ENCODE results near the gene GEMIN2.
"Not testable (repeated sequence)": the region's sequence is repeated elsewhere in the genome, so short reads cannot be mapped to it uniquely, and the experiment has no call there.

GEMIN2 gene, protein sequence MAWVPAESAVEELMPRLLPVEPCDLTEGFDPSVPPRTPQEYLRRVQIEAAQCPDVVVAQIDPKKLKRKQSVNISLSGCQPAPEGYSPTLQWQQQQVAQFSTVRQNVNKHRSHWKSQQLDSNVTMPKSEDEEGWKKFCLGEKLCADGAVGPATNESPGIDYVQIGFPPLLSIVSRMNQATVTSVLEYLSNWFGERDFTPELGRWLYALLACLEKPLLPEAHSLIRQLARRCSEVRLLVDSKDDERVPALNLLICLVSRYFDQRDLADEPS

DNA sequence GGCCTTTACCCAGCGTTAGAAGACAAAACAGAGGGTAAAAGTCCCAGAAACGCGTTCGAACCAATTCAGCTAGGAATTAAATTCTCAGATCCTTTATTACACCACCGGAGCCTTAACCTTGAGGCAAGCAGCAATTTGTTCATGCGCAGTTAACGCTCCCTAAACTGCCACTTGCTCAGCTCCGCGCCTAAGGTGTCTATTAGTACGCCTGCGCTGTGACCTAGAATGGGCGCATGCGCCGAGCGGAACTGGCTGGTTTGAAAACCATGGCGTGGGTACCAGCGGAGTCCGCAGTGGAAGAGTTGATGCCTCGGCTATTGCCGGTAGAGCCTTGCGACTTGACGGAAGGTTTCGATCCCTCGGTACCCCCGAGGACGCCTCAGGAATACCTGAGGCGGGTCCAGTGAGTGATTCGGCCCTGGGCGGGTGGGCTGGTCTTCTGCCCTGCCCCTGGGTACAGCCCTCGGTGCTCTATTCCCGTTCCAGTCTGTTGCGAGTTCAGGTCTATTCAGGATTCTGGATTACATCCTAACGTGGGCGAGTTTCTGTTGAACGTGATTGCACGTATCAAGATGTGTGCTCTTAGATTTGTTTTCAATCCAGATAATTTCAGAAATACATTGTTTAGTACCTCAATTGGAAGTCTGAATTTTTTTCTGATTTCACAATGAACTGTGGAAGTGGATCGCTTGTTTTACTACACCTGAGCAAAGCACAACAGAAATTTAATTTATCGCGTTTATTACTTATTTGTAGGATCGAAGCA lies at the start of gene GEMIN2:
GEMIN2 (plus strand) TSS at position 251 of the 766 bp plus-strand sequence; CDS start at position 267, 16 bp downstream.
- no peaks in the 10 kb centered on the region for H3K36me3 Mint-ChIP-seq

DNA sequence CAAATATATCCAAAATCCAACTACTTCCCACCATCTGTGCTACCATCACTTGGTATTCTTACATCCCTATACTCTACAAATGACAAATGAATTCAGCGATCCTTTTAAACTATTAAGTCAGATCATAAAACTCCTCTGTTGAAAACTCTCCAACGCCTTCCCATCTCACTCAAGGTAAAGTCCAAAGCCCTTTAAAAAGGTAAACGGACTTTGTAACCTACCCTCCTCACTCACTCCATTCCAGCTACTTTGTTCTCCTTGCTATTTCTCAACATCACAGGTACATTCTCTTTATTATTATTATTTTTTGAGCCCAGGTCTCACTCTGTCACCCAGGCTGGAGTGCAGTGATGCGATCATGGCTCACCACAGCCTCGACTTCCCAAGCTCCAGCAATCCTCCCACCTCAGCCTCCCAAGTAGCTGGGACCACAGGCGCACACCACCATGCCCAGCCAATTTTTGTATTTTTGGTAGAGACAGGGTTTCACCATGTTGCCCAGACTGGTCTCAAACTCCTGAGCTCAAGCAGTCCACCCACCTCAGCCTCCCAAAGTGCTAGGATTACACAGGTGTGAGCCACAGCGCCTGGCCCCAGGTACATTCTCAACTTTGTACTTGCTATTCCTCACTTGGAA lies 44.8 kb upstream of the GEMIN2 start:
- H3K27ac Mint-ChIP-seq, H3K9me3 Mint-ChIP-seq, H3K27me3 Mint-ChIP-seq, H3K4me3 Mint-ChIP-seq: not testable (repeated sequence)
- Mint-ChIP-seq H3K4me1 (peaks cover 12% of the 10 kb centered on the region), H3K36me3 (peaks cover 28% of the 10 kb centered on the region)

More for the DNA sequence above, at the start of gene GEMIN2:
- peaks cover 20% of the 10 kb centered on the region for H3K4me1 Mint-ChIP-seq
- peak within 1 kb of the TSS; percentile 93 for H3K27ac Mint-ChIP-seq
- no peaks in the 10 kb centered on the region for H3K9me3 Mint-ChIP-seq
- no peaks in the 10 kb centered on the region for H3K27me3 Mint-ChIP-seq
- peak within 1 kb of the TSS; percentile 94 for H3K4me3 Mint-ChIP-seq

DNA sequence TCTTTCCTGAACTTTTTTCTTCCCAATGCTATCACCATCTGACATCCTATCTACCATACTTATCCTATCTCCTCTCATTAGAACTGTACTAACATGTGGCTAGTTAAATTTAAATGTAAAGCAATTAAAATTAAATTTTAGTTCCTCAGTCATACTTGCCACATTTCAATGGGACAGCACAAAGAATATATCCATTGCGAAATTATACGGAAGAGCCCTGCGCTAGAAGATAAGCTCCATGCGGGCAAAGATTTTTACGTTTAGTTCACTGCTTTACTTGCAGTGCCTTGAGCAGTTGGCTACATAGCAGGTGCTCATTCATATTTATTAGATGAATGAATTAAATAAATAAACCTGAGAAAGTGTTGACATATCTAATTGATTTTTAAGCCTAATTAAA lies 44.2 kb upstream of the GEMIN2 start:
- Mint-ChIP-seq H3K4me3 (no peak overlapping the region), H3K27ac (no peak overlapping the region)

DNA sequence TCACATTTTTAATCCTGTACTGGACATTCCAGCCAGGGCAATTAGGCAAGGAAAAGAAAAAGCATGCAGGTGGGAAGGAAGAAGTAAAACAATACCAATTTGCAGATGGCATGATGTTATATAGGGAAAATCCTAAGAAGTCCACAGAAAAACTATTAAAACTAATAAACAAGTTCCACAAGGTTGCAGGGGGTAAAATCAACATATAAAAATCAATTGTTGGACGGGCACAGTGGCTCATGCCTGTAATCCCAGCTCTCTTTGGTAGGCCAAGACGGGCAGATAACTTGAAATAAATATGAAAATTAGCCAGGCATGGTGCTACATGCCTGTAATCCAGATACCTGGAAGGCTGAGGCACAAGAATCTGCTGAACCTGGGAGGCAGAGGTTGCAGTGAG lies 43.0 kb upstream of the GEMIN2 start:
- Mint-ChIP-seq H3K27me3 (no peaks in the 10 kb centered on the region), H3K9me3 (no peaks in the 10 kb centered on the region), H3K4me3 (no peak overlapping the region), H3K36me3 (peaks cover 21% of the 10 kb centered on the region), H3K4me1 (peaks cover 16% of the 10 kb centered on the region), H3K27ac (no peak overlapping the region)

More for the DNA sequence above, 44.2 kb upstream of the GEMIN2 start:
- Mint-ChIP-seq H3K36me3 (peaks cover 26% of the 10 kb centered on the region), H3K4me1 (peaks cover 12% of the 10 kb centered on the region), H3K9me3 (no peaks in the 10 kb centered on the region), H3K27me3 (no peaks in the 10 kb centered on the region)

DNA sequence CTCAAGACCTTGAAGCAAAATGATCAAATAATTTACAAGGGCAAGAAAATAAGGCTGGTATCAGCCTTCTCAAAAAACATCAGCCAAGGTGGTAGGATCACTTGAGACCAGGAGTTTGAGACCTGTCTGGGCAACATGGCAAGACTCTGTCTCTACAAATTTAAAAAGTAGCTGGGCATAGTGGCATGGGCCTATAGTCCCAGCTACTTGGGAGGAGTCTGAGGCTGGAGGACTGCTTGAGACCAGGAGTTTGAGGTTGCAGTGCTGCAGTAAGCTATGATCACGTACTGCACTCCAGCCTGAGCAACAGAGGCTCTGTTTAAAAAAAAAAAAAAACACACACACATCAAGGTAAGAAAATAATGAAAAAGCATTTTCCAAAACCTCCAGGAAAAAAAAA lies 33.2 kb upstream of the GEMIN2 start:
- Mint-ChIP-seq H3K36me3 (peaks cover 27% of the 10 kb centered on the region), H3K4me1 (peaks cover 3% of the 10 kb centered on the region), H3K27me3 (no peaks in the 10 kb centered on the region), H3K9me3 (no peaks in the 10 kb centered on the region), H3K4me3 (no peak overlapping the region), H3K27ac (no peak overlapping the region)

DNA sequence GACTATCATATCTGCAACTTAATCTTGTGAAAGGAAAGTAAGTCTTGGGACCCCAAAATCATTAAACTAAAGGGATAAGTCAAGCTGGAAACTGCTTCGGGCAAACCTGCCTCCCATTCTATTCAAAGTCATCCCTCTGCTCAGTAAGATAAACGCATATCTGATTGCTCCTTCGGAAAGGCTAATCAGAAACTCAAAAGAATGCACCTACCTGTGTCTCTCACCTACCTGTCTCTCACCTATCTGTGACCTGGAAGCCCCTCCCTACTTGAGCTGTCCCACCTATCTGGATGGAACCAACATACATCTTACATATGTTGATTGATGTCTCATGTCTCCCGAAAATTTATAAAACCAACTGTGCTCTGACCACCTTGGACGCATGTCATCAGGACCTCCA lies 31.0 kb upstream of the GEMIN2 start:
- no peak overlapping the region for H3K27ac Mint-ChIP-seq
- peaks cover 24% of the 10 kb centered on the region for H3K36me3 Mint-ChIP-seq
- peaks cover 6% of the 10 kb centered on the region for H3K4me1 Mint-ChIP-seq
- H3K4me3 Mint-ChIP-seq: no peak overlapping the region
- H3K27me3 Mint-ChIP-seq: no peaks in the 10 kb centered on the region
- no peaks in the 10 kb centered on the region for H3K9me3 Mint-ChIP-seq

DNA sequence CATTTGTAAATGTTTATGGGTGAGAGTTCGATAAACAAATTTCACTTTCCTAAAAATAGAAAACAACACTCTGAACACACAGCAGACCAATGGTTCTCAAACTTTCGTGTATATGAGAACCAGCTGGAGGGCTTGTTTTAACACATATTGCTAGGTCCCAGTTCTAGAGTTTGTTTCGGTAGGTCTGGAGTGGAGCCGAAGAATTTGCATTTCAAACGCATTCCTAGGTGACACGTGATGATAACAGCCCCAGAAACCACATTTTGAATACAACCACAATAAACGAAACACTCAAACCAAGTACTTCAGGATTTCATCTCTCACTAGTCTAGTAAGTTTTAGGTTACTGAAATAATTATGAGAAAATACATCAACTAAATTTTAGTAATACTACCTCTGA lies 28.2 kb upstream of the GEMIN2 start:
- no peak overlapping the region for H3K4me3 Mint-ChIP-seq
- no peaks in the 10 kb centered on the region for H3K9me3 Mint-ChIP-seq
- H3K27me3 Mint-ChIP-seq: no peaks in the 10 kb centered on the region
- no peak overlapping the region for H3K27ac Mint-ChIP-seq
- peaks cover 13% of the 10 kb centered on the region for H3K4me1 Mint-ChIP-seq
- peaks cover 20% of the 10 kb centered on the region for H3K36me3 Mint-ChIP-seq

DNA sequence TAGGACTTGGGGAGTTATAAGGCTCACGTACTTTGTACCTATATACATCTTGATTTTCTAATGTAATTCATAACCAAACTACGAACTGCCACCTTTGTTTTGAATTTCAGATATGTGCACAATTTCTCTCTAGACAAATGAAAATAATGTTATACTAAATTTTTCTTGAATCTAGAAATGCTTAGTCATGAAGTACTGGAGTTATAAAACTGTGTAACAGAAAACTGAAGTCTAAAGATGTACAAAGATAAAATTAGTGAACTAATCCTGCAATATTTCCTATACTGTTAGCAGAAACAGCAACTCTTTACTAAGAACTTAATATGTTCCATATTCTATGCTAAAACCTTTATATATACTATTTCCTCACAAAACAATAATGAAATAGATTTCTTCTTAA lies 26.6 kb upstream of the GEMIN2 start:
- H3K4me1 Mint-ChIP-seq: peaks cover 23% of the 10 kb centered on the region
- H3K9me3 Mint-ChIP-seq: no peaks in the 10 kb centered on the region
- peaks cover 24% of the 10 kb centered on the region for H3K36me3 Mint-ChIP-seq
- no peak overlapping the region for H3K4me3 Mint-ChIP-seq
- no peak overlapping the region for H3K27ac Mint-ChIP-seq
- no peaks in the 10 kb centered on the region for H3K27me3 Mint-ChIP-seq

DNA sequence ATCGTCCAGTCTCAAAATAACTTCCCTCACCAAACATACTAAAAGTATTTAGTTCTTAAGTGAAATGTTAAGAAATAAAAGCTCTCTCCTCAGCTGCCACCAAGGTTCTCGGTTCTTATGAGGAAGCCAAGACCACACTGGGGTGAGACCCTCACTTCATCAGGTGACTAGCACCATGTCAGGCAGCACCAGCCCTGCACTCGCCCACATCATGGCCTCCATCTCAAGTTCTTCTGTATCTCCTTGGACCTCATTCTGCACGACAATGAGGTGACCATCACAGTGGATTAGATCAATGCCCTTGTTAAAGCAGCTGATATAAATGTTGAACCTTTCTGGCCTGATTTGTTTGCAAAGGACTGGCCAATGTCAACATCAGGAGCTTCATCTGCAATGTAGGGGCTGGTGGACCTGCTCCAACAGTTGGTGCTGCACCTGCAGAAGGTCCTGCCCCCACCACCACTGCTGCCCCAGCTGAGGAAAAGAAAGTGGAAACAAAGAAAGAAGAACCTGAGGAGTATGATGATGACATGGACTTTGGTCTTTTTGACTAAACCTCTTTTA lies 23.5 kb upstream of the GEMIN2 start:
- no peak overlapping the region for H3K27ac Mint-ChIP-seq
- no peaks in the 10 kb centered on the region for H3K9me3 Mint-ChIP-seq
- peaks cover 20% of the 10 kb centered on the region for H3K36me3 Mint-ChIP-seq
- H3K4me1 Mint-ChIP-seq: peaks cover 33% of the 10 kb centered on the region
- no peaks in the 10 kb centered on the region for H3K27me3 Mint-ChIP-seq
- H3K4me3 Mint-ChIP-seq: no peak overlapping the region

DNA sequence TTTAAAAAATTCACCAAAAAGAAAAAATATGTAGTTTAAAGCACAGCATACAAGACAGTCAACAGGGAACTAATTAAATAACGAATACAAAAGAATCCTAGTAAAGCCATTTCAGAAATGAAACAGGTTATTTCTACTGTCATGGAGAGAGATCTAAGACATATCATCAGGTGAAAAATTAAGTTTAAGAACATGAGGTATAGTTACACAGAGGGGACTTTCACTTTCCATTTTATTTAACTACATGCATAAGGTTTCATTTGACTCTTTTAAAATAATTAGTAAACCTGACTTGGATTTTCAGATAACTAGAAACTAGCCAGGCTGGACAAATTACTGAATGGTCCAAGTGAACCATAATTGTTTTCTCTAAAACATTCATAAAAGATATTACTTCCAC lies 22.4 kb upstream of the GEMIN2 start:
- peak overlapping the region; percentile 91 for H3K27ac Mint-ChIP-seq
- no peaks in the 10 kb centered on the region for H3K27me3 Mint-ChIP-seq
- H3K4me1 Mint-ChIP-seq: peaks cover 33% of the 10 kb centered on the region
- H3K9me3 Mint-ChIP-seq: no peaks in the 10 kb centered on the region
- H3K4me3 Mint-ChIP-seq: no peak overlapping the region
- H3K36me3 Mint-ChIP-seq: peaks cover 17% of the 10 kb centered on the region

DNA sequence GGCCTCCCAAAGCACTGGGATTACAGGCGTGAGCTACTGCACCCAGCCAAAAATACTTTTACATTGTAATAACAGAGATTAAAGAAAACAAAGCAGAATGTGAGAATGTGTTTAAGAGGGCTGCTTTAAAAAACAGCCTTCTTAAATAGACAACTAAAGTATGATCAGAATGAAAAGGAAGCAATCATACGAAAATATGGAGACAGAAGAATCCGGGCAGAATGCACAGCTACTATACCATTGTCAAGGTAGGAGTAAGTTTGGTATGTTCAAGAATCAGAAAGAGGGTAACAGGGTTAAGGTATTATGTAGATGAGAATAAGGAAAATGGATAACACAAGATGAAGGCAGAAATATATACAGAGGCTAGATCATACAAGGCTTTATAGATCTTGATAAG lies 19.6 kb upstream of the GEMIN2 start:
- Mint-ChIP-seq H3K27me3 (no peaks in the 10 kb centered on the region), H3K4me3 (no peak overlapping the region), H3K27ac (peak overlapping the region; percentile 71), H3K9me3 (no peaks in the 10 kb centered on the region), H3K4me1 (peaks cover 42% of the 10 kb centered on the region), H3K36me3 (peaks cover 14% of the 10 kb centered on the region)

DNA sequence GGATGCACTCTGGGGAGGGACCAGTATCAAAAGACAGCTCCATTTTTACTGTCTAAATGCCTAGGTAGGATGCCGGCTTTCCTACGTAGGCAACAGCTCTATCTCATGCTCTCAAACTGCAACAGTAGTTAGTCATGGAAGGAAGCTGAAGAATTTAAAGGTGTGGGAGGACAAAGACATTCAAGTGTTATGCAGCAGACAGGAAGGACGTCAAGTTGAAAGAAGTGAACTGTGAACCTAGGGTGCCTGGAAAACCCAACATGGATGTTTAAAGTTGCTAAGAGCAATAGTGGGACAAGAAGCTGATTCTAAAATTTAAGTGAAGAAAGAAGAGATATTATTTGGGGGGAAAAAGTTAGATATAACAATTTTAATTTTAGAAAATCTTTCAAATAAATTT lies 17.0 kb upstream of the GEMIN2 start:
- Mint-ChIP-seq H3K27ac (peak overlapping the region; percentile 90), H3K4me3 (peak overlapping the region; percentile 56), H3K4me1 (peaks cover 49% of the 10 kb centered on the region), H3K27me3 (no peaks in the 10 kb centered on the region), H3K36me3 (peaks cover 9% of the 10 kb centered on the region), H3K9me3 (no peaks in the 10 kb centered on the region)

DNA sequence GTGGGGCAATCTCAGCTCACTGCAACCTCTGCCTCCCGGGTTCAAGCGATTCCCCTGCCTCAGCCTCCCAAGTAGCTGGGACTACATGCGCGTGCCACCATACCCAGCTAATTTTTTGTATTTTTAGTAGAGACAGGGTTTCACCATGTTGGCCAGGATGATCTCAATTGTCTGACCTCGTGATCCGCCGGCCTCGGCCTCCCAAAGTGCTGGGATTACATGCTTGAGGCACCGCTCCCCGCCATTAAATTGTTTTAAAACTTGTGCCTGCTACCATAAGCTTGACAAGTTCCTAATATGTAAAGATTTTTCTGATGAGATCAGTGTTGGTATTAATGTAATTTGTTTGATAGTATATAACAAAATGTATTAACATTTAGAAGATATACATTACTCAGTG lies 14.9 kb upstream of the GEMIN2 start:
- Mint-ChIP-seq H3K4me1 (peaks cover 55% of the 10 kb centered on the region), H3K27ac (peak overlapping the region; percentile 12)
- not testable (repeated sequence) for H3K9me3 Mint-ChIP-seq, H3K27me3 Mint-ChIP-seq, H3K4me3 Mint-ChIP-seq, H3K36me3 Mint-ChIP-seq

DNA sequence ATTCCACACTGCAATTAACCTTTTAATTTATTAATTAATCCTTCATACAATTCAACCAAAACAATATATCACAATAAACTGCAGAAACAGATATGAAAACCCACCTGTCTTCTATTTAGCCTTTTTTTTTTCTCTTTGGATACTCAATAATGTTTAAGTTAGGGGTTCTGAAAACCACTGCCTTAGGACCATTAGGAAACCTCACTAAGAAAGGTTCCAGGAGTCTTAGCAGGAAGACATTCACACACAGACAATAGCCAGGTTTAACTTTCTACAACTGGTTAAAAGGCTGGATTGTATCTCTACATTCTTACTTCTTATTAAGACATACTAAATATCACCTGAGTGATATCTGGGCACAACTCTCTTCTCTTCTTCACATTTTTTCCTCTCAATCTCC lies 14.4 kb upstream of the GEMIN2 start:
- Mint-ChIP-seq H3K4me1 (peaks cover 55% of the 10 kb centered on the region), H3K36me3 (peaks cover 6% of the 10 kb centered on the region), H3K27me3 (no peaks in the 10 kb centered on the region), H3K4me3 (peak overlapping the region; percentile 3), H3K27ac (peak overlapping the region; percentile 68), H3K9me3 (no peaks in the 10 kb centered on the region)

DNA sequence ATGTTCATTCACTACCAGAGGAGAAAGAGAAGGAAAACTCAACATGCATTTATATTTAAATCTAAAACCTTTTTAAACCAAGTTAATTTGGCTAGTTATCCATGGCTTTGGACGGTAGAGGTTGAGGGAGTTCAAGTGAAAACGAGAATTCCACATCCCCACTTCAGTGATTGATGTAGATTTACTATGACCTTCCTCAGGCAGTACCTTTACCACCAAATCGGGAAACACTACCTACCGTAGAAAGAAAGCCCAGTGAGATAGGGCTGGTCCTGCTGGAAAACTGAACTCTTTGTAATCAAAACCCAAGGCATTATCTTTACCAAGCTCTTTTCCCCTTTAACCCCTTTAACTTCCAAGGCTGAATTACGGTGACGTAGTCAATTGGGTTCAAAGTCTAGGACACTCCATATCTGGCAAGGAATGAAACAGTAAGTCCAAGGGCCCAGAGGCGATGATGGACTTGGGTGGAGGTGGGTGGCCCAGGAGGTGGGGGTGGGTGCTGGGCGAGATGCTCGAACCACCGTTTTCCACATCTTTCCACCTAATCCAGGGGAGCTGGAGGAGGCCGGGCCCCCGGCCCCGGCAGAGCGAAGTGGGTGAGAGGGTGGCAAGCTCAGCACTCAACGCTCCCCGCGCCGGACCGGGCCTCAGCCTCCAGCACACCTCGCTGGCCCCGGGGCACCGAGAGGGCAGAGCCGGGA lies 11.7 kb upstream of the GEMIN2 start:
- Mint-ChIP-seq H3K27me3 (no peaks in the 10 kb centered on the region), H3K4me3 (peak overlapping the region; percentile 90), H3K27ac (peak overlapping the region; percentile 93), H3K4me1 (peaks cover 49% of the 10 kb centered on the region), H3K36me3 (peaks cover 3% of the 10 kb centered on the region), H3K9me3 (no peaks in the 10 kb centered on the region)
